ENCODE measurements around the gene ALDOB. TPM values are rescaled to one million over a fixed set of nuclear protein-coding genes. Genes with fewer than 3 reads are reported as not detected.

The ALDOB gene
- total RNA-seq, 1 experiment from 2014 or later, result not detected

DNA sequence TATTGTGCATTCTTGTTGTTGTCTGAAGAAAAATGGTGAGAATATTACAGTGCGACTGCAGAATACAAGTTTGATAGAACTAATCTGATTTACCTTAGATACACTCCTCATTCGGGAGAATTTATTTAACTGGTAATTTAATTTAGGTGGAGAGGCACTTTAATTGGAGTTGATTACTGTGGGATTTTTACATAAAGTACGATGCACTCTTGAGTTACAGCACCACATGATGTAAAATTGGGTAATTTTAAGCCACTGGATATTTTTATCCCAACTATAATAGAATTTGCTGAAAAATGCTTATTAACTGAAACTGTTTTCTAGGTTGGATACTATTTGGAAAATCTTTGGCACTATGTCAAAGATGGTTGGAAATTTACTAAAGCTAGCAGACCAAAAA, 35.4 kb upstream of the ALDOB start:
- H3K27me3 ChIP-seq (ENCODE audit: insufficient read depth, low read length), result no peaks in the 10 kb centered on the region

More for the DNA sequence above, 35.4 kb upstream of the ALDOB start:
- H3K4me3 Mint-ChIP-seq, result no peak overlapping the region
- H3K56ac ChIP-seq (ENCODE audit: insufficient read length, low read depth, low read length), result no peak overlapping the region
- H3K4ac ChIP-seq (ENCODE audit: low read depth, low read length), result no peak overlapping the region
- H3K27ac ChIP-seq (ENCODE audit: insufficient read length, low read depth, low read length), result no peak overlapping the region
- no peak overlapping the region for H2AFZ ChIP-seq (ENCODE audit: low read length)
- H3K27ac Mint-ChIP-seq, result no peak overlapping the region
- no peaks in the 10 kb centered on the region; the same call in 1 of the 2 replicates for H3K4me1 ChIP-seq (ENCODE audit: insufficient read depth, low read length)
- H3K9ac ChIP-seq (ENCODE audit: extremely low read depth, insufficient read length, low read length), result no peak overlapping the region
- WGBS (ENCODE audit: extremely low coverage, insufficient read length, low lambda C conversion rate), result no CpG with 5 or more reads among the region's 3 CpGs
- no peaks in the 10 kb centered on the region; the same call in 1 of the 2 replicates for H3K27me3 Mint-ChIP-seq (ENCODE audit: low read depth)
- no peak overlapping the region for H3K14ac ChIP-seq (ENCODE audit: insufficient read depth, low read length)
- no peaks in the 10 kb centered on the region for H4K20me1 ChIP-seq (ENCODE audit: control insufficient read depth, insufficient read depth, insufficient read length)
- H3K4me2 ChIP-seq (ENCODE audit: insufficient read depth, insufficient read length, low read length), result no peak overlapping the region
- H3T11ph ChIP-seq (ENCODE audit: low read length), result no peak overlapping the region
- H4K5ac ChIP-seq (ENCODE audit: insufficient read length, low read depth, low read length), result no peak overlapping the region
- TF ChIP-seq CTCF (conservative IDR thresholded peaks at IDR 0.05), result no peak
- no peak overlapping the region for H2BK15ac ChIP-seq (ENCODE audit: low read depth, low read length)
- H2BK20ac ChIP-seq (ENCODE audit: low read depth, low read length, poor library complexity, severe bottlenecking), result no peak overlapping the region
- H2AK5ac ChIP-seq (ENCODE audit: insufficient read length, low read length), result no peak overlapping the region
- no peaks in the 10 kb centered on the region for H3K23me2 ChIP-seq (ENCODE audit: insufficient read length, low read depth, low read length, poor library complexity, severe bottlenecking)
- no peaks in the 10 kb centered on the region for H3K9me3 Mint-ChIP-seq
- H4K8ac ChIP-seq (replicated peaks; ENCODE audit: insufficient read length, low read depth, low read length), result no peak overlapping the region
- no peak overlapping the region for H2BK12ac ChIP-seq (ENCODE audit: insufficient read length, low read depth, low read length)
- DNase-seq, result no peak
- no peak overlapping the region for H2BK5ac ChIP-seq (ENCODE audit: insufficient read length, low read length)
- no peaks in the 10 kb centered on the region for H3K79me2 ChIP-seq (ENCODE audit: insufficient read depth, low read length)
- H3K23ac ChIP-seq (ENCODE audit: insufficient read length, low read depth, low read length), result no peak overlapping the region
- H4K91ac ChIP-seq (ENCODE audit: insufficient read length, low read depth, low read length), result no peak overlapping the region
- H3K9me3 ChIP-seq (ENCODE audit: control insufficient read depth, low read depth, low read length), result no peaks in the 10 kb centered on the region
- no peak overlapping the region for H3K18ac ChIP-seq (ENCODE audit: insufficient read length, low read depth, low read length)
- H3K4me1 Mint-ChIP-seq, result peaks cover 7 to 13% of the 10 kb centered on the region in 2 experiments
- peaks cover 8 to 20% (median 19%) of the 10 kb centered on the region in 3 experiments; a peak in 6 of 7 replicates for H3K36me3 Mint-ChIP-seq (ENCODE audit: insufficient read depth in 1 of 3, low read depth in 3 of 3)
- no peak overlapping the region for H2BK120ac ChIP-seq (ENCODE audit: low read depth, low read length, poor library complexity, severe bottlenecking)
- H3K79me1 ChIP-seq (ENCODE audit: insufficient read depth, low read depth, low read length, poor library complexity, severe bottlenecking), result no peaks in the 10 kb centered on the region
